Right ventricle myocardium inferior (tissue), 1 donor: ENCODE data around the gene QRFP. TPM values are rescaled to one million over a fixed set of nuclear protein-coding genes. Genes with fewer than 3 reads are reported as not detected.
A peak's percentile ranks its signal among the peaks of the same experiment; 100 is the strongest.

Source experiments
- ATAC-seq: fragments of 200-7000 bp; cut with Tn5 transposase; one replicate; pipeline ENCODE4 v1.9.1; 2020; ENCODE audit warnings: mild to moderate bottlenecking, moderate library complexity
- DNase-seq: peaks from one replicate; pipeline ENCODE4 v3.0.0; 2021; ENCODE audit errors: missing footprints
- intact Hi-C: fragments of 100-400 bp; cut with DNase I; formaldehyde crosslinking; loops from one replicate; pipeline ENCODE4 v1.11.0; 2022
- total RNA-seq: library from RNA; stranded (reverse); fragmentation: NEBNext Ultra II Directional; extraction: Animal tissue kit (Norgen Biotek cat#: 25700); gene quantifications from one replicate; pipeline ENCODE4 v1.2.1, GENCODE V29; 2021
- donor health status: DM: no; HTN: yes; CAD: no; lungs with severe emphysema.

Gene QRFP
- total RNA-seq, 1 donor from 2014 or later: not detected

GRCh38 chr9:130847306-130848217, 49.0 kb downstream of the QRFP start:
- intact Hi-C loops: loop anchor here (5.0 kb wide), 1 partner anchor 65 kb away; no protein-coding TSS in a partner anchor
- peak; percentile 91 for ATAC-seq

GRCh38 chr9:130846487-130847305, 49.9 kb downstream of the QRFP start:
- intact Hi-C loops: loop anchor here (5.0 kb wide), 1 partner anchor 64 kb away; no protein-coding TSS in a partner anchor
- no peak for ATAC-seq
- no peak for DNase-seq

More at GRCh38 chr9:130847306-130848217, 49.0 kb downstream of the QRFP start:
- DNase-seq: peak; percentile 73

- intact Hi-C loops: loop anchor here (5.0 kb wide), 1 partner anchor 64 kb away; no protein-coding TSS in a partner anchor
- DNase-seq: no peak
- peak; percentile 18 for ATAC-seq
Measured at GRCh38 chr9:130845901-130846481, 50.6 kb downstream of the QRFP start.

GRCh38 chr9:130845254-130845653, 51.4 kb downstream of the QRFP start:
- DNase-seq (no peak), ATAC-seq (no peak)
- intact Hi-C loops: loop anchor here (5.0 kb wide), 1 partner anchor 63 kb away; no protein-coding TSS in a partner anchor

GRCh38 chr9:130844044-130844451, 52.6 kb downstream of the QRFP start:
- ATAC-seq (no peak), DNase-seq (no peak)
- intact Hi-C loops: no loop called here

- DNase-seq: no peak
- no peak for ATAC-seq
- intact Hi-C loops: no loop called here
Measured at GRCh38 chr9:130843049-130843908, 53.3 kb downstream of the QRFP start.

Other genes starting within 250 kb of the QRFP start
- not detected for gene PRDM12, start 232.2 kb downstream of the QRFP start, total RNA-seq
- gene EXOSC2, start 203.0 kb downstream of the QRFP start, total RNA-seq: 11.2 TPM
- 33.0 TPM for gene ABL1, start 61.6 kb downstream of the QRFP start, total RNA-seq
- gene FIBCD1, start 42.4 kb upstream of the QRFP start, total RNA-seq: 0.57 TPM
- 0.22 TPM for gene LAMC3, start 112.4 kb upstream of the QRFP start, total RNA-seq
- 22.2 TPM for gene AIF1L, start 199.7 kb upstream of the QRFP start, total RNA-seq
- 20.8 TPM for gene NUP214, start 228.8 kb upstream of the QRFP start, total RNA-seq